ENCODE results near the gene ASTN2. TPM values are rescaled to one million over a fixed set of nuclear protein-coding genes. Genes with fewer than 3 reads are reported as not detected.

ASTN2 gene
- total and polyA plus RNA-seq, 2 donors (not counting 3 experiments of a cell fraction or from before 2014, with no cell fraction given): 1.0 to 1.9 TPM

DNA sequence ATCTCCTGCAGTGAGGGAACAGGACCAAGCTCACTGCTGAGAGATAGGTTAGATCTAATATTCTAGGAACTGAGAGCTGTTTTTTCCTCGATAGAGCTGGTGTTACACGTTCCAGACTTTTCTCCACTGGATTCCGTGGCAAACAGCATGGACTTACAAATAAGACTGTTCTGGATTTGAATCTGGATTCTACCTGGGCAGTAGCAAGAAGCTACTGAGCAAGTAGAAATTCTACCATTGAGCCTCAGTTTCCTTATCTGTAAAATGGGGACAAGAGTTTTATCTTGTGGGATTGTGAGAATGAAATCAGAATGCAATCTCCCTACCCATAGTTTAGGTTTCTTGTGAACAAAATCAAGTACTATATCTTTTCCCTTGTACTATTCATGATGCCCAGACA lies 966.4 kb downstream of the ASTN2 start:
- intact Hi-C loops (cut with micrococcal nuclease) (no loop called here), dilution Hi-C loops (cut with MboI; ENCODE audit: extremely low pct_ligation_motif_present, low sequenced_read_pairs) (no loop called here)
- no peak for TF ChIP-seq MYC (IDR thresholded peaks at IDR 0.05; ENCODE audit: low read depth, low read length)
- TF ChIP-seq GATA2 (IDR thresholded peaks at IDR 0.05; ENCODE audit: insufficient read depth, insufficient read length, low read depth, low read length): no peak
- TF ChIP-seq CTCF (IDR thresholded peaks at IDR 0.05; ENCODE audit: extremely low read depth in 1 of 2, insufficient read depth in 1 of 2, low read depth in 1 of 2, low read length in 2 of 2): no peak
- no peak for TF ChIP-seq MAX (IDR thresholded peaks at IDR 0.05; ENCODE audit: insufficient read depth, insufficient read length)
- TF ChIP-seq EZH2 (IDR thresholded peaks at IDR 0.05; ENCODE audit: borderline replicate concordance, low read depth, low read length, severe bottlenecking): no peak
- no peak for TF ChIP-seq POLR2AphosphoS5 (IDR thresholded peaks at IDR 0.05; ENCODE audit: insufficient read depth, low read depth, low read length)
- no peak for TF ChIP-seq POLR2A (IDR thresholded peaks at IDR 0.05; ENCODE audit: low read depth, low read length)
- no peak for TF ChIP-seq FOS (IDR thresholded peaks at IDR 0.05; ENCODE audit: borderline replicate concordance, insufficient read depth, low read length)
- TF ChIP-seq JUN (IDR thresholded peaks at IDR 0.05; ENCODE audit: borderline replicate concordance, insufficient read depth, insufficient read length, low read depth): no peak
- DNase-seq (ENCODE audit: low read depth, low spot score) (no peak), FAIRE-seq (no peak)
- H3K9me3 ChIP-seq (replicated peaks; ENCODE audit: control insufficient read depth, insufficient read depth, low read length): no peaks in the 10 kb centered on the region
- H3K27ac ChIP-seq (ENCODE audit: insufficient read depth, low read depth, low read length): no peak overlapping the region
- POLR2A ChIA-PET: no interaction called here
- H4K20me1 ChIP-seq (replicated peaks; ENCODE audit: control insufficient read depth, extremely low read depth, insufficient read depth, low read length): no peaks in the 10 kb centered on the region
- CTCF ChIA-PET: no interaction called here
- H3K4me1 ChIP-seq (ENCODE audit: control insufficient read depth, extremely low read depth, insufficient read depth, low read length): no peaks in the 10 kb centered on the region
- no peaks in the 10 kb centered on the region for H3K79me2 ChIP-seq (ENCODE audit: control insufficient read depth, insufficient read depth, low read length)
- no peak overlapping the region for H3K4me3 ChIP-seq (replicated peaks in 1 of 3; ENCODE audit: insufficient read depth in 1 of 3, low read depth in 1 of 3, low read length in 3 of 3)
- H3K9ac ChIP-seq (replicated peaks; ENCODE audit: extremely low read depth, insufficient read depth, low read length): no peak overlapping the region
- H3K36me3 ChIP-seq (ENCODE audit: control insufficient read depth in 2 of 2, extremely low read depth in 1 of 2, insufficient read depth in 2 of 2, low read length in 2 of 2): no peaks in the 10 kb centered on the region
- BruUV-seq (replicated peaks): no TSS peak
- no peaks in the 10 kb centered on the region for H3K9me1 ChIP-seq (replicated peaks; ENCODE audit: control insufficient read depth, extremely low read depth, insufficient read depth, low read length)
- H3K4me2 ChIP-seq (ENCODE audit: insufficient read depth, low read length): no peak overlapping the region
- H2AFZ ChIP-seq (ENCODE audit: low read depth, low read length): no peak overlapping the region
- H3K27me3 ChIP-seq (ENCODE audit: control insufficient read depth in 2 of 2, insufficient read depth in 2 of 2, low read length in 2 of 2): no peaks in the 10 kb centered on the region

Data from endothelial cell of umbilical vein (primary cell).